Muscle layer of duodenum (tissue), 2 donors: ENCODE data around the gene MYO16.

Experiments used
- H3K27ac ChIP-seq: one replicate; pipeline ENCODE4 v1.7.0; 2013; ENCODE audit warnings: mild to moderate bottlenecking, low read length
- H3K27me3 ChIP-seq: one replicate; pipeline ENCODE4 v1.7.0; 2013; ENCODE audit warnings: low read depth, mild to moderate bottlenecking, control low read depth, low read length
- H3K36me3 ChIP-seq, 2 donors: one replicate each; pipeline ENCODE4 v1.7.0; 2013; ENCODE audit warnings: low read length in 2 of 2, control low read depth in 1 of 2, mild to moderate bottlenecking in 1 of 2; ENCODE audit not compliant: insufficient read depth in 2 of 2, control insufficient read depth in 1 of 2
- H3K4me1 ChIP-seq, 2 donors: one replicate each; pipeline ENCODE4 v1.7.0; 2013; ENCODE audit warnings: low read length in 2 of 2, mild to moderate bottlenecking in 2 of 2, control low read depth in 1 of 2, moderate library complexity in 1 of 2; ENCODE audit not compliant: insufficient read depth in 2 of 2, control insufficient read depth in 1 of 2
- H3K4me3 ChIP-seq, 2 donors: one replicate each; pipeline ENCODE4 v1.7.0; 2013; ENCODE audit warnings: low read length in 2 of 2, low read depth in 1 of 2, mild to moderate bottlenecking in 1 of 2
- H3K9me3 ChIP-seq, 2 donors: one replicate each; pipeline ENCODE4 v1.7.0; 2013; ENCODE audit warnings: low read length in 2 of 2, control low read depth in 1 of 2, mild to moderate bottlenecking in 1 of 2; ENCODE audit not compliant: control insufficient read depth in 1 of 2
- donor health status: healthy.

Gene MYO16

DNA sequence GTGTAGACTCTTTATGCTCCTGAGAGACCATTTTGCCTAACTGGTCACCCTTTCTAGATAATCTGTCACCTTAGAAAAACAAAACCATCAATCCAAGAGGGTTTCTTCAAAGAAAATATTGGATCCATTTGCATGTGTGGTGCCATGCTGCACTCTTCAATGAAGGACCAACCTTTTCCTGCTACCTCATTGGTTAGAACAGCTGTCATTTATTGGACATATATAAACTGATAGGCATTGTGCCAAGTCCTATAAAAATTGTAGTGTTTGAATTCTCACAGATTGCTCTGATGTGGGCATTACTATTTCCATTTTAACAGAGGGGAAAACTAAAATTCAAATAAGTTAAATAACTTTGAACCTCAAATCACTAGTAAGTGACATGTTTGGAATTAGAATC lies 333.2 kb downstream of the MYO16 start:
- no peak overlapping the region for H3K27ac ChIP-seq
- H3K4me1 ChIP-seq: peaks cover 0 to 8% of the 10 kb centered on the region in 2 donors
- no peaks in the 10 kb centered on the region for H3K36me3 ChIP-seq
- no peak overlapping the region for H3K4me3 ChIP-seq
- H3K9me3 ChIP-seq: no peaks in the 10 kb centered on the region
- no peaks in the 10 kb centered on the region for H3K27me3 ChIP-seq

DNA sequence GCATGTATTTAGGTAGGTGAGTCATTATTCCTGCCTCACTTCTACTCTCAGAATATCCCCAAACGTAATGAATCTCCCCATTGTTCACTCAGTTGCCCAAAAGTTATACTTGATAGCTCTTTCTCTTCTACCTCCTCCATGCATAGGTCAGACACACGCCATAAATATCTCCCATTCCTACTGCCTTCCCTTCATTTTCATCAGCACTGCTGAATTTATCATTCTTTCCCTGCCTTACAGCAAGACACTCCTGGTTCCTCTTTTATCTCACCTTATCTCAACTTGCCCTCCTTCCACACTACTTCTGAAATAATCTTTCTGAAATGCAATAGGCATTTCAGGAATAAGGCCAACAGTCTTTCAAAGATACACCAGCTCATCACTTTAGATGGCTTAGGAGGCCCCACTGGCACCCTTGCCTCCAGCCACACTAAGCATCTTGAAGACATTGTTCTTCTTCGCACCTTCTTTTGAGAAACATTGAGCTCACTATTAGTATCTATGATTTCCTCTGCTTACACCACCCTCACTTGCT lies 333.9 kb downstream of the MYO16 start:
- no peak overlapping the region for H3K27ac ChIP-seq
- no peaks in the 10 kb centered on the region for H3K36me3 ChIP-seq
- H3K4me3 ChIP-seq: no peak overlapping the region
- no peaks in the 10 kb centered on the region for H3K27me3 ChIP-seq
- H3K9me3 ChIP-seq: no peaks in the 10 kb centered on the region
- H3K4me1 ChIP-seq: peaks cover 0 to 5% of the 10 kb centered on the region in 2 donors

DNA sequence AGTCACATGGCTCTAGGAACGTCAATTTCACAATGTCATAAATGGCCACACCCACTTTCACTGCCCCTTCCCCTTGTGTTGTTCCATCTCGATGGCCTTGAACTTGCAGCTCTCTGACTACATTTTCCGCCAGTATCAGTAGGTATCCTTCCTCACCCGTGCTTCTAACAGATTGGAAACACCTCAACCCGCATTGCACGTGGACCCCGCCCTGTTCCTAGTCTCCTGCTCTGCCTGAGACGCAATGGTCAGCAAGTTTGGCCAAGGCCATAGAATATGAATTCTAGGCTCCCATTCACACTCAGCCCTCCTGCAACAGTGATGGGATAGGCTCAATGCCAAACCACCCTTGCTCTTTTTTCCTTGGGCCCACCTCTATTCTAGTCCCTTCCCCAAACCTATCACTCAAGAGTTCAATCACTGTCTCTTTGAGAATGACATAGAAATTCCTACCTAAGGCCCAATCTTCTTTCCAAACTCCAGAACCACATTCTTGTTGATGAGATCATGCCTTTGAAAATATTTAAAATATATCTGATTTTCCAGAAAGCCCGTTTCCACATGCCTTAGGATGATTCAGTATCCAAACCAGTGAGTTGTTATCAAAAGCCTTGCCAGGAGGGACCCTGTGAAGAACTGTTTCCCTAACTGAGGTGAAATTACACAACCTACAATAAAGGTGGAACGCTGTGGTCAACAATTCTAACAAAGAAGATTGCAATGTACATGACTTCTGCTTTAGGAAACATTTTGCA lies 334.6 kb downstream of the MYO16 start:
- Histone ChIP-seq H3K9me3 (no peaks in the 10 kb centered on the region), H3K36me3 (no peaks in the 10 kb centered on the region), H3K4me1 (peaks cover 0 to 3% of the 10 kb centered on the region in 2 donors), H3K4me3 (no peak overlapping the region), H3K27me3 (no peaks in the 10 kb centered on the region), H3K27ac (no peak overlapping the region)

DNA sequence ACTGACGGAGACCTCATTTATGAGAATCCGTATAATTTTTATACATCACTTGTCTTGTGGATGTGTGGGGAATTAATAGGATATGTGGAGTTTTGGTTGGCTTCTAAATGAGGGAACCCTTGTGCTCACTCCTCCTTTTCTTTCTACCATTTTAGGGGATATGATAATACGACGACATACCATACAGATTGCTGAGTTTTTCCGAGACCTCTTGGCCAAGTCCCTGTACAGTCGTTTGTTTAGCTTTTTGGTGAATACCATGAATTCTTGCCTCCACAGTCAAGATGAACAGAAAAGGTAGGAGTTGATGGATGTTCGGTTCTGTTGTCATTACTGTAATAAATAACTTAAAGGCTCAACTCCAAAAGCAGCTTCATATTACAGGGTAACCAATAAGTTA lies 335.2 kb downstream of the MYO16 start:
- no peak overlapping the region for H3K27ac ChIP-seq
- no peaks in the 10 kb centered on the region for H3K4me1 ChIP-seq
- H3K27me3 ChIP-seq: no peaks in the 10 kb centered on the region
- no peaks in the 10 kb centered on the region for H3K36me3 ChIP-seq
- no peaks in the 10 kb centered on the region for H3K9me3 ChIP-seq
- H3K4me3 ChIP-seq: no peak overlapping the region

DNA sequence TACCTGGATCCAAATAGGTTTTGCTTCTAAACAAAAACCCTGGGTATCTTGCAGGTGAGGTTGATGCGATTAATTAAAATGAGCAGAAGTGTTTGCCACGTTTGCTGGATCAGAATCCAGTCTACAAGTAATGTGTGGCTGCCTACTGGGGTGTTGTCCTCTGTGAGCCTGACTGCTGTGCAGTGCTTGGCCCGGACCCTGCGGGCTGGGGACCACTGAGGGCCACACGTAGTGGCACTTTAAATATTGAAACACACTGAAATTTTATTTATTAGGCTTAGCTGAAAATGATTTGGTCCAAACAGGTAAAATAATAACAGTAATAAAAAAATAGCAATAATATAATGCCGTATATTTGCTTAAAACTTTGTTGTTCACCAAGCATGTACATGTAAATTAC lies 338.0 kb downstream of the MYO16 start:
- Histone ChIP-seq H3K27ac (no peak overlapping the region), H3K9me3 (no peaks in the 10 kb centered on the region), H3K4me3 (no peak overlapping the region), H3K4me1 (no peaks in the 10 kb centered on the region), H3K27me3 (no peaks in the 10 kb centered on the region), H3K36me3 (no peaks in the 10 kb centered on the region)

DNA sequence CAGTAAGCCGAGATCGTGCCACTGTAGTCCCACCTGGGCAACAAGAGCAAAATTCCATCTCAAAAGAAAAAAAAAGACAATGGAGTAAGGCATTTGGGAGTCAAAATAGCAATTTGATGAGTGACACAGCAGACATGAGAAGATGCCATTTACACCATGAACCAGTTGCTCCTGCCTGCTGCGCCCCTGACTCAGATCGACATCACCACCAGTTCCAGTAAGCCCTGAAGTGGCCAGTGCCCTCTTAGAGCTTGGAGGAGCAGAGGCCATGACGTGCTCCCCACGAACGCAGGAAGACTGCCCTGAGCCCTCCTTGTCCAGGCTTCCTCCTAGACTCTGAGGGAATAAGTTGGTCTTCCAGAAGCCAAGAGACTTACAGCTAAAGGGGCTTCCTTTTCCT lies 339.2 kb downstream of the MYO16 start:
- no peaks in the 10 kb centered on the region for H3K9me3 ChIP-seq
- no peaks in the 10 kb centered on the region for H3K4me1 ChIP-seq
- H3K36me3 ChIP-seq: no peaks in the 10 kb centered on the region
- no peaks in the 10 kb centered on the region for H3K27me3 ChIP-seq
- no peak overlapping the region for H3K27ac ChIP-seq
- H3K4me3 ChIP-seq: no peak overlapping the region

DNA sequence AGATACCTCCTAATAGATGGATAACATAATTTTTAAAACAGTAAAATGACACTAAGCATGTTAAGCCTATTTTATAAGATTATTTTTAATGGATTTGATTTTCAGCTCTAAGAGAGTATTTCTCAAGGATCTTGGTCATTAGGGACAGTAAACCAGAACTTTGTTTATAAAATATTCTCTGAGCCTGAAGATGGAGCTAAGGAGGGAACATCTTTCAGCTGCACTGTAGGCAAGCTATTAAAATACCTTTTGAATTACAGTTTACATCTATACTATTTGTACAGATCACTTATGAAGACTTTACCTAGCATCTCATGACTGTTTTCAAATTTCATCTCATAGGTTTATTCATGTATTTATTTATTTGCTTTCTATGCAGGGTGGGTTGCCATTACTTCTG lies 345.3 kb downstream of the MYO16 start:
- Histone ChIP-seq H3K4me3 (no peak overlapping the region), H3K27me3 (no peaks in the 10 kb centered on the region), H3K9me3 (no peaks in the 10 kb centered on the region)

DNA sequence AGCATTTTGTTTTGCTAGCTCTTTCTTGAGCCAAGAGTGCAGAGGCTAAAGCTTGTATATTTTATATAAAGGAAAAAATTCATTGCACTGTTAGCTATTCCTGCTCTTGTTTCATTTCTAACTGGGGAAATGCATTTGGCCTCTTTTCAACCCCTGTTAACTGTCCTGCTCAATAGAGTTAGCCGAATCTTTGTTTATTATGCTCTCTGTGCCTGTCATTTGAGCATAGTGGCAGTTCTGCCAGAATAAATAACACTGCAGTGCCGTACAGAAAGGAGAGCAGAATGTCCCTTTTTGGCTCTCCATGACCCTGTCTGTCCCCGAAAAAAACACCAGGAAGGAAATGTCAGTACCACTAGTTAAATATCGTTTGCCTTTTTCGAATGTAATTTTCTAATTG lies 350.8 kb downstream of the MYO16 start:
- Histone ChIP-seq H3K27ac (no peak overlapping the region), H3K4me3 (no peak overlapping the region), H3K36me3 (no peaks in the 10 kb centered on the region)

More for the DNA sequence above, 345.3 kb downstream of the MYO16 start:
- no peak overlapping the region for H3K27ac ChIP-seq
- no peaks in the 10 kb centered on the region for H3K4me1 ChIP-seq
- H3K36me3 ChIP-seq: no peaks in the 10 kb centered on the region

DNA sequence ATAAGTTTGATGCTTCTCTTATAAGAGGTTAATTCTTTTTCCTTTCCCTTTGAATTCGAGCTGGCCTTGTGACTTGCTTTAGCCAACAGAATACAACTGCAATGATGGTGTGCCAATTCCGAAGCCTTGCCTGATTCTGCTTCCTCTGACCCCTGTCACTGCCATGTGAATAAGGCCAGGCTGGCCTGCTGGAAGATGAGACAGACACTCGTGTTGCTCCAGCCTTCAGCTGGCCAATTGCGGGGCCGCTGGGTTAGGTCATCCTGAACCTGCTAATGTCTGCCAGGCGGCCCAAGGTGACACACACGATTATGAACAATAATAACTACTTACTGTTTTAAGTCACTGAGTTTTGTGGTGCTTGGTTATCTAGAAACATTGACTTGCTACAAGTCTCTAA lies 352.0 kb downstream of the MYO16 start:
- H3K4me3 ChIP-seq: no peak overlapping the region
- no peaks in the 10 kb centered on the region for H3K4me1 ChIP-seq
- H3K9me3 ChIP-seq: no peaks in the 10 kb centered on the region
- H3K27ac ChIP-seq: no peak overlapping the region
- H3K36me3 ChIP-seq: no peaks in the 10 kb centered on the region
- H3K27me3 ChIP-seq: no peaks in the 10 kb centered on the region

More for the DNA sequence above, 350.8 kb downstream of the MYO16 start:
- Histone ChIP-seq H3K9me3 (no peaks in the 10 kb centered on the region), H3K27me3 (no peaks in the 10 kb centered on the region), H3K4me1 (no peaks in the 10 kb centered on the region)

DNA sequence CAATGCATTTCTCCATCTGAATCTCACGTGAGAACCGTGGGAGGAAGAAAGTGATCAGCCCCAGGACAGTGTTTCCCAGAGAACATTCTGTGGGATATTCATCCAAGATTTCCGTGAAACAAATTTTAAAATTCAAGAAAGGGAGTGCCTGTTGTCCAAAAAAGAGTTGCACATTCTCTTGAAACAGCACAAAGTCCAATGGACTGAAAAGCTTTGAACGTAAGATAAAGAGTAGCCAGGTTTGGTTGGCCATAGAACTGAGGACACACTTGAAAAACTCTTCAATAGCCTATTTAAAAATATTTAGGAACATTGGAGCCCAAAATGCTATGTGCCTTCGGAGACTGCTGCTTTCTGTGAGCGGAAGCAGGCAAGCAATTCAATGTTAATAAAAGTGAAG lies 353.9 kb downstream of the MYO16 start:
- no peaks in the 10 kb centered on the region for H3K27me3 ChIP-seq
- no peak overlapping the region for H3K4me3 ChIP-seq
- no peaks in the 10 kb centered on the region for H3K36me3 ChIP-seq
- no peak overlapping the region for H3K27ac ChIP-seq
- H3K9me3 ChIP-seq: no peaks in the 10 kb centered on the region
- no peaks in the 10 kb centered on the region for H3K4me1 ChIP-seq

DNA sequence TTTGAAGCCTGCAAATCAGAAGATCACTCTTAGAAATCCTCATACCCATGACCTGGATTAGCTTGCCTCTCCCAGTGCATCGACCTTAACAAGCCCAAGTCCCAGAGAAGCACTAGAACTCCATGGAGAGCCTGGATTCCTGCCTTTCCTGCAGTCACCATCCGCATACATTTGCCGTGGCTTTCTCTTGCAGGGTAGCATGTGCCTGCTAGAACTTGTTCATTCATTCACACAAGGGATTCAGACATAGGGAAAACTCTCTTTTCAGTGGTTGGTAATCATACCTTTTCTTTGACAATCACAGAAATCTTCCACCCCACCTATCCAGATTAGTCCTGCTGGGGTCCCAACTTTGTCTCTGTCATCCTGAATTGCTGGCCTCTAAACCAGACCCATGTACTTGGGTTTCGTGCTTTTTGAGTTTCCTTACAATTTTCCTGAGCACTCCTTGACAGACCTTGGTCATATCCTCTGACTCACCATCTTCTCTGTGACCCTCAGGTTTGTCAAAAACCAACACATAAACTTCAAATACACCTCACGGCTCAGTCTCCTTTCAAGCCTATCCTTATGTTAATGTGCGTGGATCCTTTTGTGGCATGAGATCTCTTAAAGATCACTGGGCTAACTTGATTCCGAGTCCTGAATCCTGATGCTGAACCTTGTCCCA lies 355.0 kb downstream of the MYO16 start:
- H3K9me3 ChIP-seq: no peaks in the 10 kb centered on the region
- H3K4me1 ChIP-seq: no peaks in the 10 kb centered on the region
- H3K36me3 ChIP-seq: no peaks in the 10 kb centered on the region
- H3K27me3 ChIP-seq: no peaks in the 10 kb centered on the region
- H3K27ac ChIP-seq: no peak overlapping the region
- no peak overlapping the region for H3K4me3 ChIP-seq
